Measurements from ENCODE around the gene NXF1. TPM values are rescaled to one million over a fixed set of nuclear protein-coding genes. Genes with fewer than 3 reads are reported as not detected.
"Not testable (repeated sequence)": the region's sequence is repeated elsewhere in the genome, so short reads cannot be mapped to it uniquely, and the experiment has no call there.

The NXF1 gene
- total RNA-seq, 1 experiment from 2014 or later = 47.6 TPM

DNA sequence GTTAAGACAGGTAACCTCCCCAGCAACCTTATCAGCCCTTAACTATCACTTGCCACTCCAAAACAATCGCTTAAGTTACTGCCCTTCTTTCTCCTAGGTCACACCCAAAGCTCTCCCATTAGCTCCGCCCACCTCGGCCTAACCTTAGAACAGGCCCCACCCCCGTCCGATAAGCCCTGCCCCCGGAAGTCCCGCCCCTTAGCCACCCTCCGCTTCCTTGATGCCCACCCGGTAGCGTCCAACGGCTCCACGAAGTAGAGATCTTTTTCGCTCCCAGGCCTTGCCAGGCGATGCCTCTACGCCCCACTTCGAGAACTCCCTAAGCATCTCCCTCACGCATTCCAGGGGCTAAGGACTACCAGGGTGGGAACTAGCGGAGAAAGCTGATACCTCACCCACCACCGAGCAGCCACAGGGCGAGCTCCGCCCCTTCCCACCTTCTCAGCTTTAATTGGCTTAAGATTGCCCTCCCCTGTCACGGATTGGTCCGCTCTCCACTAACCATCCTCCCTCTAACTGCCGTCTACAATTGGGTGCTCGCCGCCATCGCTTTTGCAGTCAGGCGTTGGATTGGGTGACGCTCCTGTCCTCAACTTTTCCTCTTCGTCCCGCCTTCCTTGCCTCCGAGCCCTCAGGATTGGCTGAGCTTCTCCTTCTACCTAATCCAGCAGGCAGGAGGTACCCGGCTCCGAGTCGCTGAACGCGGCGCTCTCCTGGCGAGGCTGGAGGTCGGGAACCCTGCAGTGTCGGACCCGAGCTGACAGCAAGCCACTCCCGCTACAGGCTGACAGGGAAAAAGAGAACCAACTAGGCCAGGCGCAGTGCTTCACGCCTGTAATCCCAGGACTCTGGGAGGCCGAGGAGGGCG lies 51.3 kb downstream of the NXF1 start, which contains the start of gene ZBTB3:
TSS of gene ZBTB3 (minus strand) at position 425 of the 868 bp plus-strand sequence. CDS start 496 bp downstream, outside the sequence.
- peak; percentile 100 for DNase-seq (ENCODE audit: unreplicated experiment)
- Mint-ChIP-seq H3K4me1 (ENCODE audit: insufficient read depth, unreplicated experiment) (peaks cover 3% of the 10 kb centered on the region), H3K4me3 (ENCODE audit: unreplicated experiment) (peak within 1 kb of the TSS; percentile 98), H3K36me3 (ENCODE audit: insufficient read depth, unreplicated experiment) (peaks cover 17% of the 10 kb centered on the region), H3K9me3 (ENCODE audit: unreplicated experiment) (no peaks in the 10 kb centered on the region), H3K27me3 (ENCODE audit: insufficient read depth, unreplicated experiment) (no peaks in the 10 kb centered on the region), H3K27ac (ENCODE audit: low read depth, unreplicated experiment) (peak within 1 kb of the TSS; percentile 96)
- POLR2A ChIA-PET = interaction anchor here (0.6 to 6.7 kb wide), 46 partner anchors 9 to 1551 kb away, joined by 3 to 127 read pairs (median 5); partner anchors contain the start of genes AHNAK, B3GAT3, C11orf98 and CSKMT
- no TSS peak for BruUV-seq (replicated peaks)
- TF ChIP-seq CTCF (IDR thresholded peaks at IDR 0.05; ENCODE audit: unreplicated experiment) = no peak
- CTCF ChIA-PET = interaction anchor here (0.6 to 1.8 kb wide), 9 partner anchors 12 to 1336 kb away, joined by 3 to 9 read pairs (median 4); partner anchors contain the start of genes HNRNPUL2 and TAF6L
- intact Hi-C loops (cut with micrococcal nuclease) = loop anchor here (1.0 kb wide), 1 partner anchor 17 kb away; the partner anchor contains the start of gene TAF6L

- TSS peak; percentile 79 for BruUV-seq (replicated peaks)
- intact Hi-C loops (cut with micrococcal nuclease) = no loop called here
- H3K4me3 Mint-ChIP-seq (ENCODE audit: unreplicated experiment) = peak overlapping the region; percentile 98
- ChIA-PET CTCF (interaction anchor here (0.6 to 1.8 kb wide), 11 partner anchors 9 to 1336 kb away, joined by 3 to 9 read pairs (median 4); partner anchors contain the start of genes HNRNPUL2, TAF6L and TMEM179B), POLR2A (interaction anchor here (0.6 to 6.7 kb wide), 42 partner anchors 10 to 1552 kb away, joined by 3 to 127 read pairs (median 5); partner anchors contain the start of genes AHNAK, B3GAT3, C11orf98 and CSKMT)
- no peak for TF ChIP-seq CTCF (IDR thresholded peaks at IDR 0.05; ENCODE audit: unreplicated experiment)
- H3K9me3 Mint-ChIP-seq (ENCODE audit: unreplicated experiment) = no peaks in the 10 kb centered on the region
- DNase-seq (ENCODE audit: unreplicated experiment) = no peak
- peaks cover 6% of the 10 kb centered on the region for H3K4me1 Mint-ChIP-seq (ENCODE audit: insufficient read depth, unreplicated experiment)
- H3K27me3 Mint-ChIP-seq (ENCODE audit: insufficient read depth, unreplicated experiment) = no peaks in the 10 kb centered on the region
- peaks cover 23% of the 10 kb centered on the region for H3K36me3 Mint-ChIP-seq (ENCODE audit: insufficient read depth, unreplicated experiment)
- H3K27ac Mint-ChIP-seq (ENCODE audit: low read depth, unreplicated experiment) = peak overlapping the region; percentile 96
These were observed 52.1 kb downstream of the NXF1 start for GRCh38 chr11:62752994-62753735.

DNA sequence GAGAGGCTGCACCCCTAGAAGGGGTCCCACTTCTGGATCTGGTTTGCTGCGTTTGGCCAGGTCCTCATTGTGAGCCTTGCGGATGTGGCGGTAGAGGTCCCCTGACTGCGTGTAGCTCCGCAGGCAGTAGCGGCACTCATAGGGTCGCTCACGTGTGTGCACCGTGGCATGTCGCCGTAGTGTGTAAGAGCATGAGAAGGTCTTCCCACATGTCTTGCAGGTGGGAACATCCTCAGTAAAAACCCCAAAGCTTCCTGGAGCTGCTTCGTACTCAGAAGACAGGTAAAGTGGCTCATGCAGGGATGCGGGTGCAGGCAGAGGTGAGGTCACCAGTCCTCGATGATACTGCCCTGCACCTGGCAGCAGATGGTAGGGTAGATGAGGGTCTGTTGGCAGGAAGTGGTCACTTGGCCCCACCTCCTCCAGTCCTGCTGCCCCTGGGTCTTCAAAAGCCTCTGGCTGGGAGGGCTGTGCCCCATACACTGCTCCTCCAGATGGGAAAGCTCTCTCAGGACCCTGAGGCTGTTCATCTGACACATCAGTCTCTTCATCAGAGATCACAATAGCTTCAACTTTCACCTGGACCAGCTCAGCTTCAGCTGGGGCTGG lies 53.0 kb downstream of the NXF1 start:
- no peak for DNase-seq (ENCODE audit: unreplicated experiment)
- no peak overlapping the region for H3K4me3 Mint-ChIP-seq (ENCODE audit: unreplicated experiment)
- no peaks in the 10 kb centered on the region for H3K27me3 Mint-ChIP-seq (ENCODE audit: insufficient read depth, unreplicated experiment)
- peaks cover 6% of the 10 kb centered on the region for H3K4me1 Mint-ChIP-seq (ENCODE audit: insufficient read depth, unreplicated experiment)
- no peak for TF ChIP-seq CTCF (IDR thresholded peaks at IDR 0.05; ENCODE audit: unreplicated experiment)
- POLR2A ChIA-PET = interaction anchor here (2.4 to 6.7 kb wide), 6 partner anchors 11 to 103 kb away, joined by 22 to 127 read pairs (median 42); partner anchors contain the start of genes HNRNPUL2, POLR2G, TAF6L and TMEM179B
- no peak overlapping the region for H3K27ac Mint-ChIP-seq (ENCODE audit: low read depth, unreplicated experiment)
- intact Hi-C loops (cut with micrococcal nuclease) = no loop called here
- no peaks in the 10 kb centered on the region for H3K9me3 Mint-ChIP-seq (ENCODE audit: unreplicated experiment)
- BruUV-seq (replicated peaks) = no TSS peak
- CTCF ChIA-PET = interaction anchor here (0.7 to 1.4 kb wide), 5 partner anchors 10 to 804 kb away, joined by 3 to 5 read pairs (median 3); no protein-coding TSS in a partner anchor
- H3K36me3 Mint-ChIP-seq (ENCODE audit: insufficient read depth, unreplicated experiment) = peaks cover 23% of the 10 kb centered on the region

GRCh38 chr11:62749931-62750330 lies 55.3 kb downstream of the NXF1 start:
- H3K27ac Mint-ChIP-seq (ENCODE audit: low read depth, unreplicated experiment); H3K4me3 Mint-ChIP-seq (ENCODE audit: unreplicated experiment); H3K4me1 Mint-ChIP-seq (ENCODE audit: insufficient read depth, unreplicated experiment); DNase-seq (ENCODE audit: unreplicated experiment); BruUV-seq (replicated peaks); H3K9me3 Mint-ChIP-seq (ENCODE audit: unreplicated experiment); H3K27me3 Mint-ChIP-seq (ENCODE audit: insufficient read depth, unreplicated experiment); intact Hi-C loops (cut with micrococcal nuclease): not testable (repeated sequence)
- POLR2A ChIA-PET = interaction anchor here (6.7 kb wide), 1 partner anchor 21 kb away, joined by 127 read pairs; the partner anchor contains the start of genes HNRNPUL2 and TTC9C
- H3K36me3 Mint-ChIP-seq (ENCODE audit: insufficient read depth, unreplicated experiment) = peaks cover 23% of the 10 kb centered on the region
- CTCF ChIA-PET = interaction anchor here (0.6 kb wide), 2 partner anchors 34 to 86 kb away, joined by 3 read pairs; no protein-coding TSS in a partner anchor

All from MCF 10A (cell line).